GM12878 (cell line): ENCODE data around the gene ZNF391. TPM values are rescaled to one million over a fixed set of nuclear protein-coding genes. Genes with fewer than 3 reads are reported as not detected.

Experiments used
- ATAC-seq: fragments of 200-7000 bp; cut with Tn5 transposase; 3 replicates; pipeline ENCODE4 v1.9.1; 2020; ENCODE audit warnings: mild to moderate bottlenecking, moderate library complexity
- BruUV-seq: library from RNA; stranded (reverse); fragments of 400-500 nt; replicated peaks from 2 replicates; lab custom pipeline; 2021; lab: Mats Ljungman, UMichigan
- CTCF ChIA-PET: fragments of 300-600 bp; sonication (Branson Sonifier 250); formaldehyde crosslinking; extraction: SDS; loops from one replicate; lab custom pipeline; 2021; ENCODE audit warnings: inconsistent platforms; lab: Yijun Ruan, JAX
- POLR2A ChIA-PET: fragments of 350-600 bp; formaldehyde crosslinking; extraction: SDS; loops from one replicate; lab custom pipeline; 2021; ENCODE audit warnings: inconsistent platforms; lab: Charles Lee
- RAD21 ChIA-PET: fragments of 300-600 bp; sonication (Branson Sonifier 250); formaldehyde crosslinking; loops from one replicate; lab custom pipeline; 2023; ENCODE audit warnings: antibody characterized with exemption; ENCODE audit not compliant: unreplicated experiment; lab: Charles Lee
- SMC1A ChIA-PET: fragments of 300-600 bp; sonication (Branson Sonifier 250); formaldehyde crosslinking; loops from one replicate; lab custom pipeline; 2023; ENCODE audit not compliant: unreplicated experiment, uncharacterized antibody; lab: Charles Lee
- DNase-seq: peaks from one replicate; pipeline ENCODE4 v3.0.0-alpha.2; 2011; ENCODE audit warnings: low read depth, low spot score
- FAIRE-seq: peaks from 3 replicates; lab custom pipeline; 2011; peaks lifted over from hg19 to GRCh38; lab: Jason Lieb, UNC
- H2AFZ ChIP-seq: 2 replicates; pipeline ENCODE4 v1.6.0; 2011; ENCODE audit warnings: low read depth, low read length, control low read depth; ENCODE audit not compliant: control insufficient read depth
- H3K27ac ChIP-seq: 2 replicates; pipeline ENCODE4 v1.5.1; 2011; ENCODE audit warnings: control low read depth; ENCODE audit not compliant: control insufficient read depth, insufficient read depth
- H3K27me3 ChIP-seq, 2 experiments: replicated peaks in 1 of 2; 2 replicates each; pipeline versions ENCODE4 v1.6.0 to v1.6.1; 2011; ENCODE audit warnings: low read length in 1 of 2; ENCODE audit not compliant: control insufficient read depth in 2 of 2, insufficient read depth in 2 of 2
- H3K36me3 ChIP-seq, 2 experiments: 2 replicates each; pipeline ENCODE4 v1.5.1; 2011; ENCODE audit warnings: low read length in 1 of 2; ENCODE audit not compliant: control insufficient read depth in 2 of 2, insufficient read depth in 2 of 2
- H3K4me1 ChIP-seq: 2 replicates; pipeline ENCODE4 v1.6.1; 2011; ENCODE audit warnings: mild to moderate bottlenecking, low read length, moderate library complexity, mixed read lengths; ENCODE audit not compliant: control insufficient read depth, insufficient read depth
- H3K4me2 ChIP-seq: 2 replicates; pipeline ENCODE4 v1.6.0; 2011; ENCODE audit warnings: control low read depth; ENCODE audit not compliant: control insufficient read depth, insufficient read depth
- H3K4me3 ChIP-seq: fragments of 200-600 bp; sonication (generic); 2 replicates; pipeline ENCODE4 v1.5.1; 2016
- H3K79me2 ChIP-seq: 2 replicates; pipeline ENCODE4 v1.6.0; 2011; ENCODE audit warnings: low read length; ENCODE audit not compliant: control insufficient read depth, insufficient read depth
- H3K9ac ChIP-seq: 2 replicates; pipeline ENCODE4 v1.8.0; 2011; ENCODE audit warnings: low read length, control low read depth, mixed read lengths; ENCODE audit not compliant: control insufficient read depth, insufficient read depth
- H3K9me3 ChIP-seq: replicated peaks from 3 replicates; pipeline ENCODE4 v1.5.1; 2011; ENCODE audit warnings: mild to moderate bottlenecking, low read length; ENCODE audit not compliant: control insufficient read depth, insufficient read depth
- H4K20me1 ChIP-seq: 2 replicates; pipeline ENCODE4 v1.6.0; 2011; ENCODE audit not compliant: control insufficient read depth, insufficient read depth
- BCLAF1 ChIP-seq: fragments of 450-650 bp; IDR thresholded peaks from 2 replicates; pipeline ENCODE4 v1.6.1; 2017; ENCODE audit warnings: antibody characterized with exemption, mild to moderate bottlenecking, moderate library complexity
- MLLT1 ChIP-seq: fragments of 450-650 bp; IDR thresholded peaks from 2 replicates; pipeline ENCODE4 v1.6.1; 2016; ENCODE audit warnings: mild to moderate bottlenecking
- MTA3 ChIP-seq: IDR thresholded peaks from 2 replicates; pipeline ENCODE4 v1.6.1; 2012; ENCODE audit warnings: low read length, inconsistent platforms, borderline replicate concordance
- ZNF24 ChIP-seq: fragments of 450-650 bp; IDR thresholded peaks from 2 replicates; pipeline ENCODE4 v1.6.1; 2017; ENCODE audit warnings: antibody characterized with exemption, mild to moderate bottlenecking
- whole genome bisulfite sequencing: methylation state at CpG from one replicate; pipeline ENCODE4 v1.1.6; 2016; ENCODE audit warnings: low lambda C conversion rate; ENCODE audit not compliant: insufficient replicate concordance, insufficient coverage; ENCODE audit errors: missing lambda C conversion rate; 5-methylcytosine and 5-hydroxymethylcytosine counted together
- in situ Hi-C: fragments of 300-500 bp; cut with MboI; formaldehyde crosslinking; loops from 9 replicates; pipeline ENCODE4 v1.14.3; 2018; ENCODE audit warnings: mixed read lengths
- intact Hi-C: fragments of 100-400 bp; cut with micrococcal nuclease; formaldehyde crosslinking; loops from one replicate; pipeline ENCODE4 v1.14.2; 2022; ENCODE audit not compliant: unreplicated experiment
- polyA plus RNA-seq, 11 experiments: library from polyadenylated mRNA; depleted of rRNA in 4 of 11; unstranded in 6 of 11; stranded (reverse) in 5 of 11; fragments of >200 nt; fragmentation: Nextera tagmentation in 4 of 11; fragmentation: Illumina TruSeq in 1 of 11; extraction: Ambion mirVana in 4 of 11; extraction: Trizol in 1 of 11; gene quantifications; 1 replicate in 1 of 11; 2 replicates in 10 of 11; pipeline versions ENCODE4 v1.2.1 to v1.2.3, GENCODE V29; 2011 to 2016; ENCODE audit warnings: inconsistent platforms in 2 of 11, missing spikeins in 2 of 11, low read depth in 1 of 11
- total RNA-seq, 4 experiments: library from RNA; depleted of rRNA in 3 of 4; stranded (reverse); fragments of >200 nt in 3 of 4; fragmentation: Illumina TruSeq in 1 of 4; extraction: Trizol in 1 of 4; gene quantifications; 2 replicates each; pipeline versions ENCODE4 v1.2.1 to v1.2.3, GENCODE V29; 2013 to 2021

The ZNF391 gene
- total and polyA plus RNA-seq, 10 of the 15 experiments (the other 5 are each of a cell fraction or from before 2014, with no cell fraction given): 0.42 to 1.9 (median 1.0) TPM

GRCh38 chr6:27368202-27368601 lies 20.4 kb upstream of the ZNF391 start (continued):
- no peak for TF ChIP-seq BCLAF1

GRCh38 chr6:27370391-27370790 lies 18.2 kb upstream of the ZNF391 start:
- no peak for TF ChIP-seq ZNF24
- no peak for TF ChIP-seq MLLT1
- TF ChIP-seq MTA3: no peak
- ChIA-PET CTCF (no interaction called here), RAD21 (no interaction called here), POLR2A (no interaction called here), SMC1A (interaction anchor here (1.2 kb wide), 1 partner anchor 10 kb away, joined by 3 read pairs; no protein-coding TSS in a partner anchor)
- DNase-seq (no peak), FAIRE-seq (no peak), ATAC-seq (no peak)
- H3K4me3 ChIP-seq: no peak overlapping the region
- no TSS peak for BruUV-seq
- no peaks in the 10 kb centered on the region for H3K36me3 ChIP-seq
- no peaks in the 10 kb centered on the region for H3K79me2 ChIP-seq
- no peaks in the 10 kb centered on the region for H3K27me3 ChIP-seq
- H4K20me1 ChIP-seq: no peaks in the 10 kb centered on the region
- 49% methylated on average over 4 of the region's 4 CpGs for WGBS
- peaks cover 8% of the 10 kb centered on the region; the same call in 2 of the 3 replicates for H3K9me3 ChIP-seq
- in situ Hi-C loops: no loop called here
- no peak overlapping the region for H3K27ac ChIP-seq
- no peak overlapping the region for H3K9ac ChIP-seq
- no peaks in the 10 kb centered on the region for H3K4me1 ChIP-seq
- no peak overlapping the region for H3K4me2 ChIP-seq
- H2AFZ ChIP-seq: no peak overlapping the region
- intact Hi-C loops: no loop called here
